Endodermal cell (in vitro differentiated cells): ENCODE results near the gene UTS2B. TPM values are rescaled to one million over a fixed set of nuclear protein-coding genes. Genes with fewer than 3 reads are reported as not detected.

Experiments
- DNase-seq: peaks from one replicate; pipeline ENCODE4 v3.0.0-alpha.2; 2017
- H3K27ac ChIP-seq: 2 replicates; pipeline ENCODE4 v1.5.1; 2013; ENCODE audit warnings: mild to moderate bottlenecking, low read depth, low read length, moderate library complexity
- H3K27me3 ChIP-seq: 2 replicates; pipeline ENCODE4 v1.6.1; 2013; ENCODE audit warnings: mild to moderate bottlenecking, low read length, moderate library complexity; ENCODE audit not compliant: insufficient read depth, control insufficient read depth, poor library complexity, severe bottlenecking
- H3K36me3 ChIP-seq: 2 replicates; pipeline ENCODE4 v1.7.0; 2013; ENCODE audit warnings: mild to moderate bottlenecking, low read length, moderate library complexity; ENCODE audit not compliant: control insufficient read depth, insufficient read depth
- H3K4me1 ChIP-seq: one replicate; pipeline ENCODE4 v1.7.0; 2013; ENCODE audit warnings: low read length; ENCODE audit not compliant: control insufficient read depth, insufficient read depth
- H3K4me3 ChIP-seq: 2 replicates; pipeline ENCODE4 v1.5.1; 2013; ENCODE audit warnings: mild to moderate bottlenecking, low read length, moderate library complexity
- H3K9ac ChIP-seq: 2 replicates; pipeline ENCODE4 v1.6.1; 2013; ENCODE audit warnings: mild to moderate bottlenecking, low read length, moderate library complexity; ENCODE audit not compliant: poor library complexity, severe bottlenecking; ENCODE audit errors: extremely low read depth
- H3K9me3 ChIP-seq: 2 replicates; pipeline ENCODE4 v1.6.1; 2013; ENCODE audit warnings: mild to moderate bottlenecking, low read length, moderate library complexity; ENCODE audit not compliant: control insufficient read depth
- H3K27ac Mint-ChIP-seq: 2 replicates; pipeline ENCODE4 v1.8.0; 2020; ENCODE audit warnings: mixed read lengths
- H3K27me3 Mint-ChIP-seq: 2 replicates; pipeline ENCODE4 v1.8.0; 2021; ENCODE audit warnings: mild to moderate bottlenecking, mixed read lengths; ENCODE audit not compliant: insufficient read depth
- H3K36me3 Mint-ChIP-seq: 2 replicates; pipeline ENCODE4 v1.8.0; 2020; ENCODE audit warnings: low read depth, mixed read lengths
- H3K4me1 Mint-ChIP-seq: 2 replicates; pipeline ENCODE4 v1.8.0; 2020; ENCODE audit warnings: mixed read lengths
- H3K4me3 Mint-ChIP-seq: 2 replicates; pipeline ENCODE4 v1.8.0; 2020; ENCODE audit warnings: mild to moderate bottlenecking, moderate library complexity, mixed read lengths
- H3K9me3 Mint-ChIP-seq: 2 replicates; pipeline ENCODE4 v1.8.0; 2020; ENCODE audit warnings: mild to moderate bottlenecking, mixed read lengths
- WGBS, 2 experiments: methylation state at CpG; one replicate each; pipeline versions ENCODE4 v1.1.5 to v1.1.7; 2013; ENCODE audit warnings: missing lambda C conversion rate in 2 of 2, mixed read lengths in 1 of 2; ENCODE audit not compliant: insufficient coverage in 1 of 2, insufficient read length in 1 of 2; 5-methylcytosine and 5-hydroxymethylcytosine counted together
- total RNA-seq, 2 donors: library from RNA; stranded (reverse); fragmentation: NEBNext Ultra II Directional in 1 of 2; extraction: Animal tissue kit (Norgen Biotek cat#: 25700) in 1 of 2; gene quantifications; 2 replicates in 1 of 2; 3 replicates in 1 of 2; pipeline ENCODE4 v1.2.1, GENCODE V29; 2021
- TF ChIP-seq, protein P1 (sequence below): fragments of 200-600 bp; sonication (generic); conservative IDR thresholded peaks from 2 replicates; pipeline ENCODE4 v1.5.0; 2021; ENCODE audit warnings: antibody characterized with exemption, mild to moderate bottlenecking

UTS2B gene
- total RNA-seq, 2 donors from 2014 or later: 0.90 TPM; not detected in 1

DNA sequence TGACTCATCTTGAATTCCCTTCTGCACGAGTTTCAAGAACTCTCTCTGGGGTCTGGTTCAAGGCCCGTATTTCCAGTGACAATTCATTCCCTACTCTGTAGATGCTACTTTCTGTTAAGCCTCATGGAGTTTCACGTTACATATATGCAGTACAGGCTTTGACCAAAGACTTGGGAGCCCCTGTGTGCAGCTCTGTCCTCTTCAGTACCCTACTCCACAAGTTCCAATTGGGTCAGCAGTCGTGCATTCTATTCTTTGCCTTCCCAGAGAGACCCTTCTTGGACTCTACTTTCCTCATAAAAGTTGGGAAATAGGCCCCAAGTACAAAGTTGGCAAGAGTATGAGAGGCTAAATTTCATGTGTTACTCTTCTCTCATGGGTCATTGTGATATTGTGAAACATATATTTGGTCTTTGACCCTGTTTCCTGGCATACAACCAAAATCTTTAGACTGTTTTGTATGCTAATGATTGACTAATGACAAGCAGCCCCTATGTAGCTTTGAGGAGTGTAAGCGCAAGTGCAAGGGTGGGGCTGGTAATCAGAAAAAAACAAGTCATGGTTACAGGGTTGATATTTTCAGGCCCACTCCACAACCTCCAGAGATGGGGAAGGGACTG lies 16.1 kb downstream of the UTS2B start:
- Histone ChIP-seq H3K36me3 (no peaks in the 10 kb centered on the region), H3K4me1 (no peaks in the 10 kb centered on the region), H3K27me3 (no peaks in the 10 kb centered on the region), H3K9me3 (no peaks in the 10 kb centered on the region), H3K27ac (no peak overlapping the region), H3K9ac (no peak overlapping the region), H3K4me3 (no peak overlapping the region)
- no peak overlapping the region for H3K4me3 Mint-ChIP-seq
- no peaks in the 10 kb centered on the region for H3K36me3 Mint-ChIP-seq
- 83 to 94% methylated on average over 2 to 5 of the region's 5 CpGs for WGBS, 2 experiments
- H3K4me1 Mint-ChIP-seq: peaks cover 7% of the 10 kb centered on the region
- H3K27ac Mint-ChIP-seq: no peak overlapping the region
- H3K27me3 Mint-ChIP-seq: no peaks in the 10 kb centered on the region
- H3K9me3 Mint-ChIP-seq: peaks cover 10% of the 10 kb centered on the region
- no peak for DNase-seq
- TF ChIP-seq, protein P1, sequence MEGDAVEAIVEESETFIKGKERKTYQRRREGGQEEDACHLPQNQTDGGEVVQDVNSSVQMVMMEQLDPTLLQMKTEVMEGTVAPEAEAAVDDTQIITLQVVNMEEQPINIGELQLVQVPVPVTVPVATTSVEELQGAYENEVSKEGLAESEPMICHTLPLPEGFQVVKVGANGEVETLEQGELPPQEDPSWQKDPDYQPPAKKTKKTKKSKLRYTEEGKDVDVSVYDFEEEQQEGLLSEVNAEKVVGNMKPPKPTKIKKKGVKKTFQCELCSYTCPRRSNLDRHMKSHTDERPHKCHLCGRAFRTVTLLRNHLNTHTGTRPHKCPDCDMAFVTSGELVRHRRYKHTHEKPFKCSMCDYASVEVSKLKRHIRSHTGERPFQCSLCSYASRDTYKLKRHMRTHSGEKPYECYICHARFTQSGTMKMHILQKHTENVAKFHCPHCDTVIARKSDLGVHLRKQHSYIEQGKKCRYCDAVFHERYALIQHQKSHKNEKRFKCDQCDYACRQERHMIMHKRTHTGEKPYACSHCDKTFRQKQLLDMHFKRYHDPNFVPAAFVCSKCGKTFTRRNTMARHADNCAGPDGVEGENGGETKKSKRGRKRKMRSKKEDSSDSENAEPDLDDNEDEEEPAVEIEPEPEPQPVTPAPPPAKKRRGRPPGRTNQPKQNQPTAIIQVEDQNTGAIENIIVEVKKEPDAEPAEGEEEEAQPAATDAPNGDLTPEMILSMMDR: no peak

DNA sequence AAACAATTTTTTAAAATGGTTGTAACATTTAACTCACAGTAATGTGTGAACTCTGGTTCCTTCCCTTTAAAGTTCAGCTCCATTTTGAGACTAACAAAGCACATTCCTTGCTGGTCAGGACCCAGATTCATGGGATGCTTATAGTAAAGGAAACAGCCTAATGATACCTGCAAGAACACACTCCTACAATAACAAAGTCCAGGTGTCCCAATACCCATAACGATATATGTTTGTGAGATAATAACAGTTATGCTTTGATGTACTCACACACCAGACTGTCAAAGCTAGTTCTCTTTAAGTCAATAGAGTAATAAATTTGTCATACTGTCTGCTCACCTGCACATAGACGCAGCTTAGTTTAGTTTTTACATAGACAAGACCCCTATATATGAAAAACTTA lies 17.0 kb downstream of the UTS2B start:
- Histone ChIP-seq H3K9ac (no peak overlapping the region), H3K36me3 (no peaks in the 10 kb centered on the region), H3K27me3 (no peaks in the 10 kb centered on the region), H3K4me1 (no peaks in the 10 kb centered on the region), H3K4me3 (no peak overlapping the region), H3K9me3 (no peaks in the 10 kb centered on the region), H3K27ac (no peak overlapping the region)
- Mint-ChIP-seq H3K27me3 (no peaks in the 10 kb centered on the region), H3K36me3 (no peaks in the 10 kb centered on the region), H3K9me3 (peaks cover 10% of the 10 kb centered on the region), H3K4me3 (no peak overlapping the region), H3K27ac (no peak overlapping the region), H3K4me1 (peaks cover 4% of the 10 kb centered on the region)
- DNase-seq: no peak
- 100% methylated on average over 1 of the region's 2 CpGs; no CpG with 5 or more reads in 1 of the 2 experiments for WGBS, 2 experiments
- TF ChIP-seq, protein P1: no peak

DNA sequence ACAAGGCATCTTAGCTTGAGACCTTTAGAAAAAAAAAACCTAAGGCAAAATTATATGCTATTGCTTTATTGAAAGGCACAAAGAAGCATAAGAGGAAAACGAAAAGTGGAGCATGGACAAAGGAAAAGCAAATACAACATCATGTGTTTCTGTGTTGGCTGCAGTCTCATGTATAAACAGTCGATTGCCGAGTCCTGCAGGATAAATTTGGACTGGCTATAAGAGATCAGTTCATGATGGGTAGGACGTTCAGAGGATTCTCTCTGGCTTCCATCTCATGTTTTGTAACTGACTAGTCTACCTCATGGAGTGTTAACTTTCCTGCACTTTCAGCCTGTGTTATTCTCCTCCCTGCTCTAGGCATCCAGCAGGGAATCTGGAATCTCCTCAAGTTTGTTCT lies 23.0 kb downstream of the UTS2B start:
- H3K9me3 Mint-ChIP-seq: peaks cover 4% of the 10 kb centered on the region
- no peak for DNase-seq
- Histone ChIP-seq H3K9ac (no peak overlapping the region), H3K27me3 (no peaks in the 10 kb centered on the region), H3K4me3 (no peak overlapping the region), H3K36me3 (no peaks in the 10 kb centered on the region), H3K4me1 (no peaks in the 10 kb centered on the region), H3K27ac (no peak overlapping the region), H3K9me3 (no peaks in the 10 kb centered on the region)
- H3K27ac Mint-ChIP-seq: no peak overlapping the region
- H3K36me3 Mint-ChIP-seq: no peaks in the 10 kb centered on the region
- no peaks in the 10 kb centered on the region for H3K27me3 Mint-ChIP-seq
- H3K4me1 Mint-ChIP-seq: peaks cover 11% of the 10 kb centered on the region
- H3K4me3 Mint-ChIP-seq: no peak overlapping the region
- TF ChIP-seq, protein P1: no peak
- WGBS, 2 experiments: 92% methylated on average over 4 of the region's 4 CpGs
